Neural progenitor cell (in vitro differentiated cells): Measurements from ENCODE around the gene GGTA1.

Experiments used
- EZH2 ChIP-seq: fragments of 200-600 bp; sonication (generic); IDR thresholded peaks from 2 replicates; pipeline ENCODE4 v1.6.1; 2017; ENCODE audit warnings: antibody characterized with exemption, mild to moderate bottlenecking, moderate library complexity
- TF ChIP-seq, protein P1 (sequence below): fragments of 200-600 bp; sonication (generic); IDR thresholded peaks from 2 replicates; pipeline ENCODE4 v1.5.1; 2017; ENCODE audit warnings: antibody characterized with exemption, mild to moderate bottlenecking

- TF ChIP-seq, protein P1, sequence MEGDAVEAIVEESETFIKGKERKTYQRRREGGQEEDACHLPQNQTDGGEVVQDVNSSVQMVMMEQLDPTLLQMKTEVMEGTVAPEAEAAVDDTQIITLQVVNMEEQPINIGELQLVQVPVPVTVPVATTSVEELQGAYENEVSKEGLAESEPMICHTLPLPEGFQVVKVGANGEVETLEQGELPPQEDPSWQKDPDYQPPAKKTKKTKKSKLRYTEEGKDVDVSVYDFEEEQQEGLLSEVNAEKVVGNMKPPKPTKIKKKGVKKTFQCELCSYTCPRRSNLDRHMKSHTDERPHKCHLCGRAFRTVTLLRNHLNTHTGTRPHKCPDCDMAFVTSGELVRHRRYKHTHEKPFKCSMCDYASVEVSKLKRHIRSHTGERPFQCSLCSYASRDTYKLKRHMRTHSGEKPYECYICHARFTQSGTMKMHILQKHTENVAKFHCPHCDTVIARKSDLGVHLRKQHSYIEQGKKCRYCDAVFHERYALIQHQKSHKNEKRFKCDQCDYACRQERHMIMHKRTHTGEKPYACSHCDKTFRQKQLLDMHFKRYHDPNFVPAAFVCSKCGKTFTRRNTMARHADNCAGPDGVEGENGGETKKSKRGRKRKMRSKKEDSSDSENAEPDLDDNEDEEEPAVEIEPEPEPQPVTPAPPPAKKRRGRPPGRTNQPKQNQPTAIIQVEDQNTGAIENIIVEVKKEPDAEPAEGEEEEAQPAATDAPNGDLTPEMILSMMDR = peak; percentile 93
- TF ChIP-seq EZH2 = no peak
Measured at GRCh38 chr9:121545875-121546423, 46.3 kb upstream of the GGTA1 start.
